CD14-positive monocyte (primary cell): Measurements from ENCODE around the gene CLCN2. TPM values are rescaled to one million over a fixed set of nuclear protein-coding genes. Genes with fewer than 3 reads are reported as not detected.

Experiments used
- DNase-seq, 3 donors: peaks; one replicate each; pipeline ENCODE4 v3.0.0-alpha.2; 2011 to 2022
- H2AFZ ChIP-seq: 2 replicates; pipeline ENCODE4 v1.6.0; 2012; ENCODE audit warnings: mild to moderate bottlenecking, low read depth, low read length, inconsistent platforms; ENCODE audit not compliant: insufficient read depth, poor library complexity, severe bottlenecking
- H3K27ac ChIP-seq, 2 donors: 1 replicate in 1 of 2; 2 replicates in 1 of 2; pipeline ENCODE4 v1.5.1; 2012 to 2013; ENCODE audit warnings: low read length in 2 of 2, control low read depth in 1 of 2, inconsistent platforms in 1 of 2, low read depth in 1 of 2, mild to moderate bottlenecking in 1 of 2
- H3K27me3 ChIP-seq, 2 donors: one replicate each; pipeline versions ENCODE4 v1.6.0 to v1.6.1; 2011 to 2013; ENCODE audit warnings: low read length in 2 of 2; ENCODE audit not compliant: control insufficient read depth in 2 of 2, insufficient read depth in 2 of 2
- H3K36me3 ChIP-seq, 2 donors: replicated peaks in 1 of 2; 1 replicate in 1 of 2; 2 replicates in 1 of 2; pipeline versions ENCODE4 v1.5.1 to v1.6.1; 2012 to 2013; ENCODE audit warnings: low read length in 2 of 2, control low read depth in 1 of 2, inconsistent platforms in 1 of 2, mild to moderate bottlenecking in 1 of 2; ENCODE audit not compliant: insufficient read depth in 2 of 2, control insufficient read depth in 1 of 2
- H3K4me1 ChIP-seq, 2 donors: 1 replicate in 1 of 2; 2 replicates in 1 of 2; pipeline versions ENCODE4 v1.5.1 to v1.6.1; 2012 to 2013; ENCODE audit warnings: low read length in 2 of 2, control low read depth in 1 of 2, inconsistent platforms in 1 of 2, mild to moderate bottlenecking in 1 of 2, moderate library complexity in 1 of 2; ENCODE audit not compliant: insufficient read depth in 2 of 2, control insufficient read depth in 1 of 2
- H3K4me2 ChIP-seq: replicated peaks from 2 replicates; pipeline ENCODE3; 2012; ENCODE audit warnings: low read length, moderate library complexity, mild to moderate bottlenecking; ENCODE audit not compliant: poor library complexity, severe bottlenecking; ENCODE audit errors: extremely low read depth
- H3K4me3 ChIP-seq, 3 experiments: fragments of 200-600 bp in 1 of 3; sonication (generic) in 1 of 3; replicated peaks in 1 of 3; 1 replicate in 2 of 3; 2 replicates in 1 of 3; pipeline ENCODE4 v1.5.1; 2011 to 2013; ENCODE audit warnings: low read length in 3 of 3, mild to moderate bottlenecking in 3 of 3, control low read depth in 2 of 3, low read depth in 2 of 3, inconsistent platforms in 1 of 3, moderate library complexity in 1 of 3
- H3K79me2 ChIP-seq: 2 replicates; pipeline ENCODE4 v1.6.0; 2012; ENCODE audit warnings: mild to moderate bottlenecking, control low read depth, inconsistent platforms, low read length, moderate library complexity; ENCODE audit not compliant: insufficient read depth
- H3K9ac ChIP-seq: 2 replicates; pipeline ENCODE4 v1.6.0; 2017; ENCODE audit warnings: low read length, mild to moderate bottlenecking; ENCODE audit not compliant: insufficient read depth, poor library complexity, severe bottlenecking
- H3K9me3 ChIP-seq, 2 donors: replicated peaks in 1 of 2; 1 replicate in 1 of 2; 2 replicates in 1 of 2; pipeline versions ENCODE4 v1.5.1 to v1.6.1; 2012 to 2013; ENCODE audit warnings: low read length in 2 of 2, control low read depth in 1 of 2; ENCODE audit not compliant: control insufficient read depth in 1 of 2, insufficient read depth in 1 of 2
- H4K20me1 ChIP-seq: 2 replicates; pipeline ENCODE4 v1.6.0; 2012; ENCODE audit warnings: mild to moderate bottlenecking, low read length, control low read depth, moderate library complexity; ENCODE audit not compliant: insufficient read depth
- H3K27ac Mint-ChIP-seq, 7 donors: one replicate each; pipeline ENCODE4 v1.8.0; 2020; ENCODE audit warnings: mild to moderate bottlenecking in 7 of 7, mixed read lengths in 7 of 7, moderate library complexity in 6 of 7, inconsistent platforms in 2 of 7
- H3K27me3 Mint-ChIP-seq, 3 donors: one replicate each; pipeline ENCODE4 v1.8.0; 2021 to 2022; ENCODE audit warnings: low read depth in 3 of 3, mild to moderate bottlenecking in 3 of 3, mixed read lengths in 3 of 3, moderate library complexity in 3 of 3, inconsistent platforms in 1 of 3
- H3K36me3 Mint-ChIP-seq, 2 donors: one replicate each; pipeline ENCODE4 v1.8.0; 2020; ENCODE audit warnings: mixed read lengths in 2 of 2, inconsistent platforms in 1 of 2, mild to moderate bottlenecking in 1 of 2
- H3K4me1 Mint-ChIP-seq: one replicate; pipeline ENCODE4 v1.8.0; 2020; ENCODE audit warnings: mild to moderate bottlenecking, mixed read lengths
- H3K4me3 Mint-ChIP-seq, 2 donors: one replicate each; pipeline ENCODE4 v1.8.0; 2020; ENCODE audit warnings: mild to moderate bottlenecking in 2 of 2, mixed read lengths in 2 of 2, moderate library complexity in 1 of 2
- H3K9me3 Mint-ChIP-seq, 7 donors: one replicate each; pipeline ENCODE4 v1.8.0; 2020 to 2022; ENCODE audit warnings: mixed read lengths in 7 of 7, mild to moderate bottlenecking in 6 of 7, moderate library complexity in 6 of 7, inconsistent platforms in 2 of 7
- CTCF ChIP-seq: fragments of 200-600 bp; IDR thresholded peaks from one replicate; pipeline ENCODE4 v1.8.0; 2022; ENCODE audit warnings: antibody characterized with exemption, mild to moderate bottlenecking
- WGBS: methylation state at CpG from one replicate; pipeline ENCODE4 v1.1.5; 2013; ENCODE audit warnings: missing lambda C conversion rate; ENCODE audit not compliant: insufficient coverage; 5-methylcytosine and 5-hydroxymethylcytosine counted together
- intact Hi-C, 2 donors: fragments of 100-400 bp; cut with micrococcal nuclease; formaldehyde crosslinking; loops; one replicate each; pipeline versions ENCODE4 v1.15.0 to v1.15.1; 2023
- polyA plus RNA-seq, 3 donors: library from polyadenylated mRNA; depleted of rRNA in 1 of 3; unstranded in 2 of 3; stranded (reverse) in 1 of 3; fragments of 300-500 nt in 2 of 3; fragments of >200 nt in 1 of 3; fragmentation: Illumina TruSeq in 2 of 3; gene quantifications; 1 replicate in 2 of 3; 2 replicates in 1 of 3; pipeline ENCODE4 v1.2.3, GENCODE V29; 2012 to 2021

Gene CLCN2
- polyA plus RNA-seq, 3 donors: 0.16 to 2.7 TPM; not detected in 1

- peaks cover 62 to 71% (median 64%) of the 10 kb centered on the region in 3 donors for H3K27me3 Mint-ChIP-seq
- TF ChIP-seq CTCF: no peak
- peaks cover 30 to 53% of the 10 kb centered on the region in 2 donors for H3K27me3 ChIP-seq
- H3K4me3 Mint-ChIP-seq: peak overlapping the region in 1 of 2 donors; percentile 86
- peaks cover 19% of the 10 kb centered on the region for H3K4me1 Mint-ChIP-seq
- H3K79me2 ChIP-seq: no peaks in the 10 kb centered on the region
- no peak overlapping the region for H3K9ac ChIP-seq
- peaks cover 0 to 10% of the 10 kb centered on the region in 2 donors for H3K9me3 ChIP-seq
- intact Hi-C loops: no loop called here
- H3K4me3 ChIP-seq: no peak overlapping the region
- no peak overlapping the region for H3K4me2 ChIP-seq
- H3K27ac ChIP-seq: no peak overlapping the region
- no peaks in the 10 kb centered on the region for H4K20me1 ChIP-seq
- 98% methylated on average over 6 of the region's 16 CpGs for WGBS
- H2AFZ ChIP-seq: no peak overlapping the region
- peaks cover 0 to 8% of the 10 kb centered on the region in 2 donors for H3K36me3 Mint-ChIP-seq
- H3K9me3 Mint-ChIP-seq: peaks cover 0 to 21% (median 5%) of the 10 kb centered on the region in 7 donors
- H3K4me1 ChIP-seq: peaks cover 13 to 19% of the 10 kb centered on the region in 2 donors
- H3K27ac Mint-ChIP-seq: no peak overlapping the region
- H3K36me3 ChIP-seq: no peaks in the 10 kb centered on the region
- no peak for DNase-seq
Observed at GRCh38 chr3:184382326-184383032, 21.1 kb upstream of the CLCN2 start.

GRCh38 chr3:184381261-184382224 lies 20.1 kb upstream of the CLCN2 start:
- intact Hi-C loops: no loop called here
- peak overlapping the region in 2 of 3 experiments; percentile 3 to 60 for H3K4me3 ChIP-seq
- peaks cover 0 to 10% of the 10 kb centered on the region in 2 donors for H3K9me3 ChIP-seq
- Mint-ChIP-seq H3K27me3 (peaks cover 70 to 74% (median 71%) of the 10 kb centered on the region in 3 donors), H3K27ac (no peak overlapping the region), H3K4me1 (peaks cover 19% of the 10 kb centered on the region), H3K36me3 (peaks cover 0 to 8% of the 10 kb centered on the region in 2 donors), H3K4me3 (peak overlapping the region; percentile 66 to 86), H3K9me3 (peaks cover 0 to 21% (median 6%) of the 10 kb centered on the region in 7 donors)
- peaks cover 13 to 19% of the 10 kb centered on the region in 2 donors for H3K4me1 ChIP-seq
- DNase-seq: peak; percentile 59 to 66 (median 61)
- TF ChIP-seq CTCF: no peak
- peak overlapping the region; percentile 59 for H3K4me2 ChIP-seq
- H2AFZ ChIP-seq: peak overlapping the region; percentile 62
- peak overlapping the region; percentile 6 for H3K9ac ChIP-seq
- peaks cover 30 to 59% of the 10 kb centered on the region in 2 donors for H3K27me3 ChIP-seq
- H3K27ac ChIP-seq: no peak overlapping the region
- WGBS: 11% methylated on average over 41 of the region's 55 CpGs
- no peaks in the 10 kb centered on the region for H3K36me3 ChIP-seq
- no peaks in the 10 kb centered on the region for H3K79me2 ChIP-seq
- H4K20me1 ChIP-seq: no peaks in the 10 kb centered on the region
